ENCODE data around the gene ALOX12. TPM values are rescaled to one million over a fixed set of nuclear protein-coding genes. Genes with fewer than 3 reads are reported as not detected.
"Not testable (repeated sequence)": the region's sequence is repeated elsewhere in the genome, so short reads cannot be mapped to it uniquely, and the experiment has no call there.

ALOX12 gene
- total RNA-seq, 2 experiments from 2014 or later = not detected

DNA sequence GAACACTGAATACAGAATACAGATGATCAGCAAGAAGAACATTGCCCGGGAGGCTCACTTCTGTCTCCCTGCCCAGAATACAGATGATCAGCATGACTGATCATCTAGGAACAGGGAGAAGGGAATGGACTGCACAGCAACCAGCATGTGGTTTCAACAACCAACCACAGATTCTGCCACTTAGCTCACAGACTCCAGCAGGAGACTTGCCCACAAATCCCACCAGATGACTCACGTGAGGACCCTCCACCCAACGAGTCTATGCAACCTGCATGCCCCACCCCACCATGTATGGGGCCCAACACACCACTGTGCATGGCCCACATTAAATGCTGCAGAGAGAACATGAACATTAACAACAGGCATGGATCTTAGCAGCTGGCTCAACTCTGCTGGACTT lies 36.1 kb upstream of the ALOX12 start:
- Histone ChIP-seq H2AFZ (ENCODE audit: low read length) (no peak overlapping the region), H3K4me2 (ENCODE audit: low read length) (no peak overlapping the region), H3K9me3 (ENCODE audit: low read length) (no peaks in the 10 kb centered on the region), H3K27ac (ENCODE audit: low read depth, low read length, poor library complexity, severe bottlenecking) (no peak overlapping the region), H3K79me2 (ENCODE audit: insufficient read depth, low read depth, low read length) (no peaks in the 10 kb centered on the region), H3K4me1 (ENCODE audit: insufficient read depth, low read length, poor library complexity, severe bottlenecking) (no peaks in the 10 kb centered on the region), H4K20me1 (ENCODE audit: insufficient read depth, low read length) (no peaks in the 10 kb centered on the region), H3K36me3 (ENCODE audit: insufficient read depth, low read length) (no peaks in the 10 kb centered on the region), H3K4me3 (ENCODE audit: low read depth, low read length, poor library complexity, severe bottlenecking) (no peak overlapping the region), H3K9me2 (ENCODE audit: insufficient read depth, low read length) (no peaks in the 10 kb centered on the region)
- ChIA-PET CTCF (ENCODE audit: unreplicated experiment) (no interaction called here), POLR2A (no interaction called here)
- TF ChIP-seq EZH2phosphoT487 (IDR thresholded peaks at IDR 0.05; ENCODE audit: borderline replicate concordance, low read depth, low read length) = no peak
- TF ChIP-seq, protein P1, sequence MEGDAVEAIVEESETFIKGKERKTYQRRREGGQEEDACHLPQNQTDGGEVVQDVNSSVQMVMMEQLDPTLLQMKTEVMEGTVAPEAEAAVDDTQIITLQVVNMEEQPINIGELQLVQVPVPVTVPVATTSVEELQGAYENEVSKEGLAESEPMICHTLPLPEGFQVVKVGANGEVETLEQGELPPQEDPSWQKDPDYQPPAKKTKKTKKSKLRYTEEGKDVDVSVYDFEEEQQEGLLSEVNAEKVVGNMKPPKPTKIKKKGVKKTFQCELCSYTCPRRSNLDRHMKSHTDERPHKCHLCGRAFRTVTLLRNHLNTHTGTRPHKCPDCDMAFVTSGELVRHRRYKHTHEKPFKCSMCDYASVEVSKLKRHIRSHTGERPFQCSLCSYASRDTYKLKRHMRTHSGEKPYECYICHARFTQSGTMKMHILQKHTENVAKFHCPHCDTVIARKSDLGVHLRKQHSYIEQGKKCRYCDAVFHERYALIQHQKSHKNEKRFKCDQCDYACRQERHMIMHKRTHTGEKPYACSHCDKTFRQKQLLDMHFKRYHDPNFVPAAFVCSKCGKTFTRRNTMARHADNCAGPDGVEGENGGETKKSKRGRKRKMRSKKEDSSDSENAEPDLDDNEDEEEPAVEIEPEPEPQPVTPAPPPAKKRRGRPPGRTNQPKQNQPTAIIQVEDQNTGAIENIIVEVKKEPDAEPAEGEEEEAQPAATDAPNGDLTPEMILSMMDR (conservative IDR thresholded peaks at IDR 0.05; ENCODE audit: low read length) = no peak
- DNase-seq (ENCODE audit: low spot score) = no peak
- intact Hi-C loops (cut with micrococcal nuclease; ENCODE audit: unreplicated experiment) = no loop called here
- no TSS peak for BruUV-seq (replicated peaks)

DNA sequence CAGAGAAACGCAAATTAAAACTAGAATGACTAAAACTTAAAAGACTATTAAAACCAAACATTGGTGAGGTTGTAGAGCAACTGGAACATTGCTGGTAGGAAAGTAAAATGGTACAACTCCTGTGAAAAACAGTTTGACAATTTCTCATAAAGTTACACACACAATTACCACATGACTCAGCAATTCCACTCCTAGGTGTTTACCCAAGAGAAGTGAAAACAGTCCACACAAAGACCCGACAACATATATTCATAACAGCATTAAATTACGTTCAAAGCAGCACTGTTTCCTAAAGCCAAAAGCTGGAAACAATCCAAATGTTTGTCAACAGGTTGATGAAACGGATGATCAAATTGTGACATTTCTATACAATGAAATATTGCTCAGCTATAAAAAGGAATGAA lies 26.5 kb upstream of the ALOX12 start:
- no TSS peak for BruUV-seq (replicated peaks)
- H2AFZ ChIP-seq (ENCODE audit: low read length) = no peak overlapping the region
- POLR2A ChIA-PET = interaction anchor here (1.8 kb wide), 1 partner anchor 35 kb away, joined by 7 read pairs; no protein-coding TSS in a partner anchor

GRCh38 chr17:6970992-6971391 lies 24.9 kb upstream of the ALOX12 start:
- Histone ChIP-seq H3K79me2 (ENCODE audit: insufficient read depth, low read depth, low read length) (no peaks in the 10 kb centered on the region), H4K20me1 (ENCODE audit: insufficient read depth, low read length) (no peaks in the 10 kb centered on the region), H3K9me2 (ENCODE audit: insufficient read depth, low read length) (no peaks in the 10 kb centered on the region), H3K4me1 (ENCODE audit: insufficient read depth, low read length, poor library complexity, severe bottlenecking) (no peaks in the 10 kb centered on the region), H2AFZ (ENCODE audit: low read length) (no peak overlapping the region), H3K4me3 (ENCODE audit: low read depth, low read length, poor library complexity, severe bottlenecking) (no peak overlapping the region), H3K4me2 (ENCODE audit: low read length) (no peak overlapping the region), H3K27ac (ENCODE audit: low read depth, low read length, poor library complexity, severe bottlenecking) (no peak overlapping the region), H3K36me3 (ENCODE audit: insufficient read depth, low read length) (no peaks in the 10 kb centered on the region), H3K9me3 (ENCODE audit: low read length) (no peaks in the 10 kb centered on the region)
- BruUV-seq (replicated peaks) = no TSS peak
- POLR2A ChIA-PET = no interaction called here
- intact Hi-C loops (cut with micrococcal nuclease; ENCODE audit: unreplicated experiment) = no loop called here
- CTCF ChIA-PET (ENCODE audit: unreplicated experiment) = no interaction called here
- TF ChIP-seq, protein P1 (conservative IDR thresholded peaks at IDR 0.05; ENCODE audit: low read length) = no peak
- no peak for TF ChIP-seq EZH2phosphoT487 (IDR thresholded peaks at IDR 0.05; ENCODE audit: borderline replicate concordance, low read depth, low read length)
- DNase-seq (ENCODE audit: low spot score) = no peak

More for the DNA sequence above, 26.5 kb upstream of the ALOX12 start:
- Histone ChIP-seq H3K4me3 (ENCODE audit: low read depth, low read length, poor library complexity, severe bottlenecking) (no peak overlapping the region), H3K27ac (ENCODE audit: low read depth, low read length, poor library complexity, severe bottlenecking) (no peak overlapping the region), H3K79me2 (ENCODE audit: insufficient read depth, low read depth, low read length) (no peaks in the 10 kb centered on the region), H3K9me2 (ENCODE audit: insufficient read depth, low read length) (no peaks in the 10 kb centered on the region), H4K20me1 (ENCODE audit: insufficient read depth, low read length) (no peaks in the 10 kb centered on the region), H3K4me2 (ENCODE audit: low read length) (no peak overlapping the region), H3K36me3 (ENCODE audit: insufficient read depth, low read length) (no peaks in the 10 kb centered on the region), H3K9me3 (ENCODE audit: low read length) (no peaks in the 10 kb centered on the region), H3K4me1 (ENCODE audit: insufficient read depth, low read length, poor library complexity, severe bottlenecking) (no peaks in the 10 kb centered on the region)
- intact Hi-C loops (cut with micrococcal nuclease; ENCODE audit: unreplicated experiment) = no loop called here
- no peak for DNase-seq (ENCODE audit: low spot score)
- TF ChIP-seq EZH2phosphoT487 (IDR thresholded peaks at IDR 0.05; ENCODE audit: borderline replicate concordance, low read depth, low read length) = no peak
- TF ChIP-seq, protein P1 (conservative IDR thresholded peaks at IDR 0.05; ENCODE audit: low read length) = no peak
- CTCF ChIA-PET (ENCODE audit: unreplicated experiment) = no interaction called here

GRCh38 chr17:6979440-6979839 lies 16.4 kb upstream of the ALOX12 start:
- POLR2A ChIA-PET; H3K27ac ChIP-seq (ENCODE audit: low read depth, low read length, poor library complexity, severe bottlenecking); H2AFZ ChIP-seq (ENCODE audit: low read length); H3K79me2 ChIP-seq (ENCODE audit: insufficient read depth, low read depth, low read length); intact Hi-C loops (cut with micrococcal nuclease; ENCODE audit: unreplicated experiment); H3K9me2 ChIP-seq (ENCODE audit: insufficient read depth, low read length); CTCF ChIA-PET (ENCODE audit: unreplicated experiment); H3K36me3 ChIP-seq (ENCODE audit: insufficient read depth, low read length); H4K20me1 ChIP-seq (ENCODE audit: insufficient read depth, low read length); H3K9me3 ChIP-seq (ENCODE audit: low read length); H3K4me3 ChIP-seq (ENCODE audit: low read depth, low read length, poor library complexity, severe bottlenecking); H3K4me1 ChIP-seq (ENCODE audit: insufficient read depth, low read length, poor library complexity, severe bottlenecking); BruUV-seq (replicated peaks); H3K4me2 ChIP-seq (ENCODE audit: low read length); DNase-seq (ENCODE audit: low spot score): not testable (repeated sequence)
